Endothelial cell of hepatic sinusoid (primary cell): ENCODE data around the gene AKT3.
"Not testable (repeated sequence)": the region's sequence is repeated elsewhere in the genome, so short reads cannot be mapped to it uniquely, and the experiment has no call there.

ENCODE experiments used
- in situ Hi-C: cut with HindIII; loops from 2 replicates; pipeline ENCODE4 v1.10.0; 2017; ENCODE audit warnings: low sequenced_read_pairs

The AKT3 gene

DNA sequence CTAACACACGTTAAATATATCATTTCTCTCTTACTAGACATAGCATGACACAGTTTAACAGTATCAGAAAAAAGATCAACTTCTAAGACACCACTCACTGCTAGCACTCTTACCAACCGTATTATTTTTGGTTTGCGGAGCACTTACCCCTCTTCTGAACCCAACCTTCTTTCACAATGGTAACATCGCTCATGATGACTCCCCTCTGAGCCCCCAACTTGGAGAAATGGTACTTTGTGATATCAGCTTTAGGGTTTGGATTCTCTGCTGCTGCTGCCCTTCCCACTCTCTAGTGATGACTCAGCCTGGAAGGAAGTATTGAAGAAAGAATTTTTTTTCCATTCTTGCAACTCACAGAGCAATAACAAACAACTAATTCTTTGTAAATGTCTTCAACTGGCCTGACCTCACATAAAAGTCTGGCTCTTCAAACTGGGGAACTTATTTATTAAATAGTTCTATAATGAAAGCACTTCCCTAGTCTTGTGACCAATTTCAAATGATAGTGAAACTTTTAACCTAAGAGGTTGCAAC is 7.0 kb downstream of the AKT3 start:
- in situ Hi-C loops: no loop called here

DNA sequence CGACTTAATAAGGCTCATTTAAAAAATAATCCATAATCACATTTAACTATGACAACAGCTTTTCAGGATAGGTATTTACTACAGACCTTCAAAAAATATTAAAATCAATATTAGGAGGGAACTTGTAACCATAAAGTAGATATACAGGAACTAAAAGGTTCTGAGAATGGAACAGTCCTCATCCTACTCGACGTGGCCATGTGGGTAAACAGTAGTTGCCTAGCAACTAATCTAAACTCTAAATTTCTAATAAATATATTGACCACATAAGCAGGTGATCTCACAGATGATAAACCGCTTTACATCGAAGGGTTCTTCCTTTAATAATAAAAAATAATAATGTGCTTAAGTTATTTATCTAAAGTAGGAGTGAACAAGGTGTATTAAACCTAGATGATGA is 7.9 kb downstream of the AKT3 start:
- in situ Hi-C loops: no loop called here

DNA sequence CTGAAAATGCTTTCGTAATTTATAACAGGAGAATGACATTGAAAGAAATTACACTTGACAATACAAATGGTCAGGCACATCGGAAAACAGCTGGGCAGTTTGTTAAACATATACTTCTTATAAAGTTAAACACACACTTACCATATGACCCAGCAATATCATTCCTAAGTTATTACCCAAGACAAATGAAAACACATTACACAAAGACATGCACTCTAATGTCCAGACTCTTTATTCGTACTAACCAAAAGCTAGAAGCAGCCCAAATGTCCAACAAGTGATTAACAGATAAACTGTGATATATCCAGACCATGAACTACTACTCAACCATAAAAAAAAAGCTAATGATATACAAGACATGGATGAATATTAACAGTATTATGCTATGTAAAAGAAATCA is 8.5 kb downstream of the AKT3 start:
- in situ Hi-C loops: no loop called here

DNA sequence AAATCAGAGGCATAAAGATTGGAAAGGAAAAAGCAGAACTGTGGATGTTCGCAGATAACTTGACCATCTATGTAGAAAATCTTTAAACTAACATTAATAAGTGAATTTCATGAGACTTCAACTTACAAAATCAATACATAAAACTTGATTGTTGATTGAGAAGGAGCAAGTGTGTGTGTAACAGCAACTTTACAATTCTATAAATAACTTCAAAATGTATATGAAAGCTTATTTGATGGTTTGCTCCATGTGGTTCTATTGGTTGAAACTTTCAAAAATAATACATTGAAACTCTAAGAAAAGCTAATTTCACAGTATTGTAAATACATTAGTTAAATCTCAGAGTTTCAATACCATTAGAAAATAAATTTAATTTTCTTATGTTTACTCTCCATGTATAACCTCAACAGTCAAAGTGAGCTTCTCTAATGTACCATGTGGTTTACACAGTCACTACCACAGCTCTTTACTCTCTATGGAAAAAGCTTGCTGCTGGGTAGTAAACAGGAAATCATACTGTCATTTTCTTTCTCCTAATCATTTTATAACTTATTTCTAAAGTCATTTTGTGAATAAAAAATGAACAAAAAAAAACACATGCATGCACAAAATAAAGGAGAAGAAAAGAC is 12.0 kb downstream of the AKT3 start:
- in situ Hi-C loops: no loop called here

GRCh38 chr1:243834130-243834529 is 15.9 kb downstream of the AKT3 start:
- in situ Hi-C loops: no loop called here

DNA sequence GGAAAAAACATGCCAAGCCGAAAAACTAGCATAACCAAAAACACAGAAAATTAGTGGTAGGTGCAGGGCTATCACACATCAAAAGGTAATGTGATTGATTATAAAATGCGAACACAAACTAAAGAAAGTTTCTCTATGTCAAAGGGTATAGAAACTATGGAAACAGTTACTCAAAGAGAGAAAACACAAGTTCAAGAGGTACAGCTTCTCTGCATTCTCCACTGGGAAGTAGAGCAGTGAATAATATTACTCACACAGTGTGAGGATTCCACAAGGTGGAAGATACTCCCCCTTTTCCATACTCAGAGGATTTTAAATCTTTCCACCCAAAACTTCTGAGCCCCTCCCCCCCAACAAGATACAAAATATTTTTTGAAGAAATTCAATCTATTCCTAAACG is 18.6 kb downstream of the AKT3 start:
- in situ Hi-C loops: no loop called here

- in situ Hi-C loops: no loop called here
These were observed 22.8 kb downstream of the AKT3 start for GRCh38 chr1:243827206-243827605.

- in situ Hi-C loops: not testable (repeated sequence)
These were observed 25.1 kb downstream of the AKT3 start for GRCh38 chr1:243824907-243825306.

DNA sequence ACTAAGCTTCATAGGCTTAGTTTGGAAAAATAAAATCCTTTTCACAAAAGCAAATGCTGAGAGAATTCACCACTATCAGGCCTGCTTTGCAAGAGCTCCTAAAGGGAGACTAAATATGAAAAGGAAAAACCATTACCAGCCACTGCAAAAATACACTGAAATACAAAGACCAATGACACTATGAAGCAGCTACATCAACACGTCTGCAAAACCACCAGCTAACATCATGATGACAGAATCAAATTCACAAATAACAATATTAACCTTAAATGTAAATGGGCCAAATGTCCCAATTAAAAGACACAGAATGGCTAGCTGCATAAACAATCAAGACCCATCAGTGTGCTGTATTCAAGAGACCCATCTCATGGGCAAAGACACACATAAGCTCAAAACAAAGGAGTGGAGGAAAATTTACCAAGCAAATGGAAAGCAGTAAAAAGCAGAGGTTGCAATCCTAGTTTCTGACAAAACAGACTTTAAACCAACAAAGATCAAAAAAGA is 28.8 kb downstream of the AKT3 start:
- in situ Hi-C loops: no loop called here

DNA sequence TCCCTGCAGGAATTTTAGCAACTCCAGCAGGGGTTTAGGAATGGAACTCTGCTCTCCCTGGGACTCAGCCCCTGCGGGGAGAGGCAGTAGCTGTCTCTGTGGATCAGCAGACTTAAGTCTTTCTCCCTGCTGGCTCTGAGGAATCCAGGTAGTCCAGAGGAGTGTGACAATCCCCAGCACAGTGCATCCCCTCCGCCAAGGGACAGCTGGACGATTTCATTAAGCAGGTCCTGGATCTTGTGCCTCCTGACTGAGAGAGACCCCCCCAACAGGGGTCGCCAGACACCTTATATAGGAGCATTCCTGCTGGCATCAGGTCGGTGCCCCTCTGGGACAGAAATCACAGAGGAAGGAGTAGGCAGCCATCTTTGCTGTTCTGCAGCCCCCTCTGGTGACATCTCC is 30.6 kb downstream of the AKT3 start:
- in situ Hi-C loops: no loop called here

DNA sequence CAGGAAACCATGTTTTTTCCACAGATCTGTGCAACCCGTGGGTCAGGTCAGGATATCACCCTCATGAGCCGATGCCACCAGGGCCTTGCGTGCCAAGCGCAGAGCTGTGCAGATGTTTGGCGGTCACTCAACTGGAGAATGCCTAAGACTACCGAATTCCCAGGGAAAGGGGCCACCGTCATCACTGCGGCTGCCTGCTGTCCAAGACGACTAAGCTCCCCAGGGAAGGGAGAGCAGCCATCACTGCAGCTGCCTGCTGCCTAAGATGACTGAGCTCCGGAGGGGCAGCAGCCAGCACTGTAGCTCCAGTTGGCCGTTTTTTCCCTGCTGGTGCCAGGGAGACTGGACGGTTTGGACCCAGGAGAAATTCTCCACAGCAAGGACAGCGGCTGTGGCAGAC is 31.1 kb downstream of the AKT3 start:
- in situ Hi-C loops: no loop called here

DNA sequence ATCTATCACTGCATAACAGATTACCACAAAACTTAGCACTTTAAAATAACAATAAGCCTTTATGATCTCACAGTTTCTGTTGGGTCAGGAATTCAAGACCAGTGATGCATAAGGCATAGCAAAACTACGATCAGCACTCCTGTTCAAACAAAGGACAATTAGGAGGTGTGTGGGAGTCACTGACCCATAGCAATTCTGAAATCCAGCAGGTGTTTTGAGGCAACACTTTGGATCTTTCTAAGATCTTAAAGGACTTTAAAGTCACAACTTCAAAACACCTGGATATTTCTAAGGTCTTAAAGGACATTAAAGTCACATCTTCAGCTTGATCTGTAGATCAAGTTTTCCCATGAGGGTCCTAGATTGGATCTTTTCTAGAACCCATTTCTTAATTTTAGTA is 35.3 kb downstream of the AKT3 start:
- in situ Hi-C loops: no loop called here

DNA sequence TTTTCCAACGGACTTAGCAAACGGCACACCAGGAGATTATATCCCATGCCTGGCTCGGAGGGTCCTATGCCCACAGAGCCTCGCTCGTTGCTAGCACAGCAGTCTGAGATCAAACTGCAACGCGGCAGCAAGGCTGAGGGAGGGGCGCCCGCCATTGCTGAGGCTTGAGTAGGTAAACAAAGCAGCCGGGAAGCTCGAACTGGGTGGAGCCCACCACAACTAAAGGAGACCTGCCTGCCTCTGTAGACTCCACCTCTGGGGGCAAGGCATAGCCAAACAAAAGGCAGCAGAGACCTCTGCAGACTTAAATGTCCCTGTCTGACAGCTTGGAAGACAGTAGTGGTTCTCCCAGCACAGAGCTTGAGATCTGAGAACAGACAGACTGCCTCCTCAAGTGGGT is 42.7 kb downstream of the AKT3 start:
- in situ Hi-C loops: not testable (repeated sequence)

- in situ Hi-C loops: no loop called here
These were observed 43.7 kb downstream of the AKT3 start for GRCh38 chr1:243806310-243806709.

DNA sequence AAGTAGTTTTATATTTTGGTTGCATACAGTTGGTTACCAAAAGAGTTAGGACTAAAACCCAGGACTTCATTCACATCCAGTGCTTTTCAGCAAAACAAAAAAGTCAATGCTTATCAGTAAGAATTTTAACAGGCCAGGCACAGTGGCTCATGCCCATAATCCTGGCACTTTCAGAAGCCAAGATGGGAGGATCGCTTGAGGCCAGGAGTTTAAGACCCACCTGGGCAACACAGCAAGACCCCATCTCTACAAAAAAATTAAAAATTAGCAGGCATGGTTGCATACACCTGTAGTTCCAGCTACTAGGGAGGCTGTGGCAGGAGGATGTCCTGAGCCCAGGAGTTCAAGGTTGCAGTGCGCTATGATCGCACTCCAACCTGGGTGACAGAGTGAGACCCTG is 47.3 kb downstream of the AKT3 start:
- in situ Hi-C loops: no loop called here

DNA sequence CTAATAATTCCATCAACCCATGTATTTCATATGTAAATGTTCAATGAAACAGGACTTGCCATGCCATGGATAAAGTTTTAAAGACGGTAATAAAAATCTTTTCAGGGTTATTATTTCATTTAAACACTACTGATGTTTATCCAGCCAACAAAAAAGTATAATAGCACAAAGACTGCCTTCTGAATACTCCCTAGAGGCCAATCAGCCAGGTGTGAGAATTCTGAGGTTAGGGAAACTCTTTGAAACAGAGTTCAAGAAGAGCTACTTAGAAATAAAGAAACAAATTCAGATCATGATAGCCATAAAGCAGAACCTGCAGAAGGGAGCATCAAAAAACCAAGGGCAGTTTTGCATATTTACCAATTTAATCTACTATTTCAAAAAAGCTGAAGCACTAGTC is 48.7 kb downstream of the AKT3 start:
- in situ Hi-C loops: no loop called here

DNA sequence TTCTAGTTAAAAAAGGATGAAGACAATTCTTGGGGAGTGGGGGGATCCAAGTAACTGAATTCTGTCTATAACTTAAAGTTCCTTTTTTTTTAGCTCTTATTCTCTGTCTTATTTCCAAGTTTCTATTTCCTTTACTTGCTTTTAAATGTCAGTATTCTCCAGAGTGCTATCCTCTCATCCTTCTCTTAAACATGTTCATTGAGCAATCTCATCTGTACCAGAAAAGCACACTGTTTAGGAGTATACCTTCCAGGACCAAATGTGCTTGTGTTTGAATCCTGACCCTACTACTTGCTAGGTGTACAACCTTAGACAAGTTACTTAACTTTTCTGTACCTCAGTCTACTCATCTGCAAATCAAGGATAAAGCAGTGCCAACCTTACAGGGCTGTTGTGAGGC is 50.1 kb downstream of the AKT3 start:
- in situ Hi-C loops: no loop called here

GRCh38 chr1:243798726-243799125 is 51.3 kb downstream of the AKT3 start:
- in situ Hi-C loops: no loop called here

- in situ Hi-C loops: no loop called here
These were observed 54.0 kb downstream of the AKT3 start for GRCh38 chr1:243796016-243796415.

GRCh38 chr1:243793298-243793697 is 56.7 kb downstream of the AKT3 start:
- in situ Hi-C loops: no loop called here

GRCh38 chr1:243792891-243793290 is 57.2 kb downstream of the AKT3 start:
- in situ Hi-C loops: no loop called here

- in situ Hi-C loops: no loop called here
These were observed 57.6 kb downstream of the AKT3 start for GRCh38 chr1:243792401-243792800.
